Skeletal muscle tissue (tissue), 4 donors: ENCODE results near the gene XPNPEP1. TPM values are rescaled to one million over a fixed set of nuclear protein-coding genes. Genes with fewer than 3 reads are reported as not detected.
"Not testable (repeated sequence)": the region's sequence is repeated elsewhere in the genome, so short reads cannot be mapped to it uniquely, and the experiment has no call there.

Source experiments
- H3K27ac ChIP-seq: one replicate; pipeline ENCODE4 v1.7.0; 2013; ENCODE audit warnings: mild to moderate bottlenecking, low read depth, low read length, inconsistent platforms
- H3K27me3 ChIP-seq, 3 donors: one replicate each; pipeline ENCODE4 v1.7.0; 2013; ENCODE audit warnings: low read length in 3 of 3; ENCODE audit not compliant: control insufficient read depth in 3 of 3, insufficient read depth in 3 of 3
- H3K36me3 ChIP-seq, 3 donors: one replicate each; pipeline ENCODE4 v1.7.0; 2013; ENCODE audit warnings: low read length in 3 of 3; ENCODE audit not compliant: control insufficient read depth in 3 of 3, insufficient read depth in 3 of 3
- H3K4me1 ChIP-seq, 3 donors: one replicate each; pipeline ENCODE4 v1.7.0; 2013; ENCODE audit warnings: low read length in 3 of 3, mild to moderate bottlenecking in 3 of 3; ENCODE audit not compliant: control insufficient read depth in 3 of 3, insufficient read depth in 3 of 3
- H3K4me3 ChIP-seq, 3 donors: one replicate each; pipeline ENCODE4 v1.7.0; 2013; ENCODE audit warnings: low read length in 3 of 3
- H3K9ac ChIP-seq, 3 donors: one replicate each; pipeline ENCODE4 v1.7.0; 2013; ENCODE audit warnings: low read length in 3 of 3, mild to moderate bottlenecking in 3 of 3, moderate library complexity in 2 of 3, low read depth in 1 of 3
- H3K9me3 ChIP-seq, 3 donors: one replicate each; pipeline ENCODE4 v1.7.0; 2013; ENCODE audit warnings: low read length in 3 of 3; ENCODE audit not compliant: control insufficient read depth in 3 of 3
- total RNA-seq: library from RNA; depleted of rRNA; stranded (reverse); fragments of >200 nt; gene quantifications from one replicate; pipeline ENCODE4 v1.2.3, GENCODE V29; 2014
- donor health status: Osteomylitis.

XPNPEP1 gene
- total RNA-seq, 1 donor from 2014 or later: 89.2 TPM

DNA sequence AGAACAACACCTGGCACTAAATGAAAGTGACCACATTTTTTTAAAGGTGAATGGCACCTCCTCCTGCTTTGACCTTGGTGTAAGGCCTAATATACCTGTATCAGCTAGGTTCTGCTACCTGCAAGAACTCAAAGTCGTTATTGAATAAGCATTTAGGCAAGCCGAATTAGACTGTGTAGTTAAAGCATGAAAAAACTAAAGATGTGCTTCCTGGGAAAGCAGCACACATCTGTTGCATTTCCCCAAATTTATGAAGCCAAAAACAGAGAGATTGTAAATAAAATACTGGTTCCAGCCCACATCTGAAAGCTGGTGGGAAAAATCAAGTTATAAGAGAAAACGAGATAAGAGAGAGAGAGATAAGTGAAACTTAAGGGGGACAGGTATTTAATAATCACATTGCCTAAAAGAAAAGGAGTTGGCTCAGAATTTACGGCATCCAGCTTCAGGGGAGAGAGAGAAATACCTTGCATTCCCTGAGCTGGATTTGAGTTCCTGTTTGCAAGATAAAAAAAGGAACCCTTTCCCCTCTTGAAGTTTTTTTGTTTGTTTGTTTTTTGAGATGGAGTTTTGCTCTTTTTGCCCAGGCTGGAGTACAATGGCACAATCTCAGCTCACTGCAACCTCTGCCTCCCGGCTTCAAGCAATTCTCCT lies 1.8 kb upstream of the XPNPEP1 start:
- Histone ChIP-seq H3K9me3 (no peaks in the 10 kb centered on the region), H3K9ac (no peak overlapping the region), H3K4me3 (no peak overlapping the region), H3K27me3 (no peaks in the 10 kb centered on the region), H3K4me1 (peaks cover 14 to 24% (median 15%) of the 10 kb centered on the region in 3 donors), H3K27ac (no peak overlapping the region), H3K36me3 (no peaks in the 10 kb centered on the region)

GRCh38 chr10:109924087-109924486 lies 776 bp upstream of the XPNPEP1 start:
- Histone ChIP-seq H3K4me1 (peaks cover 14 to 24% (median 15%) of the 10 kb centered on the region in 3 donors), H3K36me3 (no peaks in the 10 kb centered on the region), H3K9ac (peak overlapping the region; percentile 79 to 90 (median 90)), H3K9me3 (no peaks in the 10 kb centered on the region), H3K27ac (peak overlapping the region; percentile 91), H3K27me3 (no peaks in the 10 kb centered on the region), H3K4me3 (peak overlapping the region; percentile 76 to 84 (median 79))

DNA sequence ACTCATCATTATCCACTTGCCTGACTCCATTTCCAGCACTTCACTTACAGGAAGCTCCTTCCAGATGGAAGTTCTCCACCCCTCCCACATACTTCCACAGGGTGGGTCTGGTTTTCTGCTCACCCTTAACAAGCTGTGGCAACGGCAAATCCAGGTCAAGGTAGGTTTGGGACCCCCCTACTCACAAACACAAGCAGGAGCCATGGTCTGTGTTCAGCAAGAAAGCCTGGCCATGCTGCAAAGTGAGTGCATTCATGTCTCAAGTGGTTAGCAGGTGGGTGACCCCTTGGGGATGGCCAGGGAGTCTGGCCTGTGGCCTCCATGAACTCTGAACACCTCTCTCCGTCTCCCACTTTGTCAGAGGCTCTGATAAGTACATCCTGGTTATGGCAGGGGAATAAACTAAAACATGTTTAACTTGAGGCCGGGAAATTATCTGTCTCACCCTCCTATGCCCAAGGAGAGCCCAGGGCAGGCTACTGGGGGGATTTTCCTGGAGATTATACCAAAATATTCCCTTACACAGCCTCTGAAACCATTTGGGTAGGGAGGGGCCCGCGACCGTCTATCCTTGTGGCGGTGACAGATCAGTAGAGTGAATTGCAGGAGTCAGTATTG lies 844 bp downstream of the XPNPEP1 start:
- H3K27ac ChIP-seq: peak overlapping the region; percentile 91
- peaks cover 14 to 24% (median 15%) of the 10 kb centered on the region in 3 donors for H3K4me1 ChIP-seq
- peak overlapping the region; percentile 88 to 91 (median 89) for H3K9ac ChIP-seq
- H3K36me3 ChIP-seq: no peaks in the 10 kb centered on the region
- H3K27me3 ChIP-seq: no peaks in the 10 kb centered on the region
- peak overlapping the region; percentile 76 to 84 (median 78) for H3K4me3 ChIP-seq
- no peaks in the 10 kb centered on the region for H3K9me3 ChIP-seq

DNA sequence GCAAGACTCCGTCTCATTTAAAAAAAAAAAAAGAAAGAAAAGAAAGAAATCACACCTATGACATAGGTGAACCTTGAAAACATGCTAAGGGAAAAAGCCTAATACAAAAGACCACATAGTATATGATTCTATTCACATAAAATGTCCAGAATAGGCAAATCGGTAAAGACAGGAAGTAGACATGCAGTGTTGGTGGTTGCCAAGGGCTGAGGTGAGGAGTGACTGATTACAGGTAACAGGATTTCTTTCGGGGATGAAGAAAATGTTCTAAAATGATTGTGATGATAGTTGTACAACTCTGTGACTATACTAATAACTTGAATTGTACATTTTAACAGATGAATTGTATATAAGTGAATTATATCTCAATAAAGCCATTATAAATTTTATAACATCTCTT lies 3.3 kb downstream of the XPNPEP1 start:
- Histone ChIP-seq H3K27ac (no peak overlapping the region), H3K4me1 (peaks cover 14 to 35% (median 21%) of the 10 kb centered on the region in 3 donors), H3K36me3 (no peaks in the 10 kb centered on the region), H3K4me3 (no peak overlapping the region), H3K27me3 (no peaks in the 10 kb centered on the region), H3K9me3 (no peaks in the 10 kb centered on the region), H3K9ac (no peak overlapping the region)

DNA sequence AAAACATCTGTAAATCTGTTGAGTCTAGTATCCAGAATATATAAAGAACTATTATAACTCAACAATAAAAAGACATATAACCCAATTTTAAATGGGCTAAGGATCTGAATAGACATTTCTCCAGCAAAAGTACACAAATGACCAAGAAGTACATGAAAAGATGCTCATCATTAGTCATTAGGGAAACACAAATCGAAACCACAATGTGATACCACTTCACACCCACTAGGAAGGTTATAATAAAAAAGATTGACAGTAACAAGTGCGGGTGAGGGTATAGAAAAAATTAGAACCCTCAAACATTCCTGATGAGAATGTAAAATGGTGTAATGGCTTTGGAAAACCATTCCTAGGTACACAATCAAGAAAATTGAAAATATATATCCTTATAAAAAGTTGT lies 4.1 kb downstream of the XPNPEP1 start:
- Histone ChIP-seq H3K4me1 (peaks cover 14 to 34% (median 22%) of the 10 kb centered on the region in 3 donors), H3K36me3 (no peaks in the 10 kb centered on the region), H3K9ac (no peak overlapping the region), H3K9me3 (no peaks in the 10 kb centered on the region), H3K4me3 (no peak overlapping the region), H3K27me3 (no peaks in the 10 kb centered on the region), H3K27ac (no peak overlapping the region)

- not testable (repeated sequence) for H3K27ac ChIP-seq, H3K9ac ChIP-seq, H3K36me3 ChIP-seq, H3K4me3 ChIP-seq, H3K9me3 ChIP-seq, H3K27me3 ChIP-seq
- H3K4me1 ChIP-seq: peaks cover 13 to 29% (median 20%) of the 10 kb centered on the region in 3 donors
Observed at GRCh38 chr10:109918707-109919106, 4.6 kb downstream of the XPNPEP1 start.

DNA sequence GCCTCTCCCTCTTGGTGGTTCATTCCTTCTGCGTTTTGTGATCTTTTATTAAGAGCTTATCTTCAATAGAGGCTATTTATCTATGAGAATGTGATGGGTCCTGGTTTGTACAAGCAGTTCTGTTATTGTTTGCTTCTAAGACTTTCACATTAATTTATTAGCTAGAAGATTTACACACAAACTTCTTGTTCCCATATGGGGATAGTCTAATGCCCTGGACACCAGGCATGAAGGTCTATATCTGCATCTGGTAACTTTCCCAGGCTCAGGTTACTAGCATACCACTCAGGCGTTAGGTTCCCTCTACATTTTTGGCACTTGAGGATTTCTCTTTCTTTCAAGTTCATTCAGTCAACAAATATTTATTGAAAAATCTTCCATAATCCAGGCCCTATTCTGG lies 7.7 kb downstream of the XPNPEP1 start:
- H3K27ac ChIP-seq: no peak overlapping the region
- no peaks in the 10 kb centered on the region for H3K9me3 ChIP-seq
- peaks cover 0 to 7% (median 6%) of the 10 kb centered on the region in 3 donors for H3K36me3 ChIP-seq
- no peak overlapping the region for H3K4me3 ChIP-seq
- no peaks in the 10 kb centered on the region for H3K27me3 ChIP-seq
- H3K4me1 ChIP-seq: peaks cover 8 to 30% (median 10%) of the 10 kb centered on the region in 3 donors
- no peak overlapping the region for H3K9ac ChIP-seq

- Histone ChIP-seq H3K4me1 (peaks cover 8 to 30% (median 10%) of the 10 kb centered on the region in 3 donors), H3K27me3 (no peaks in the 10 kb centered on the region), H3K4me3 (no peak overlapping the region), H3K36me3 (peaks cover 0 to 7% (median 6%) of the 10 kb centered on the region in 3 donors), H3K9ac (no peak overlapping the region), H3K9me3 (no peaks in the 10 kb centered on the region), H3K27ac (no peak overlapping the region)
Observed at GRCh38 chr10:109914966-109915365, 8.3 kb downstream of the XPNPEP1 start.

- H3K4me3 ChIP-seq: no peak overlapping the region
- H3K36me3 ChIP-seq: peaks cover 0 to 7% (median 6%) of the 10 kb centered on the region in 3 donors
- H3K9ac ChIP-seq: no peak overlapping the region
- H3K27me3 ChIP-seq: no peaks in the 10 kb centered on the region
- H3K27ac ChIP-seq: no peak overlapping the region
- no peaks in the 10 kb centered on the region for H3K9me3 ChIP-seq
- H3K4me1 ChIP-seq: peaks cover 8 to 30% (median 10%) of the 10 kb centered on the region in 3 donors
Observed at GRCh38 chr10:109913306-109913892, 9.9 kb downstream of the XPNPEP1 start.
